ENCODE data around the gene SCFD1. TPM values are rescaled to one million over a fixed set of nuclear protein-coding genes. Genes with fewer than 3 reads are reported as not detected.

The SCFD1 gene
- total and polyA plus RNA-seq, 4 donors: 24.6 to 82.1 (median 52.6) TPM

- Histone ChIP-seq H3K27ac (ENCODE audit: low read depth in 1 of 2, low read length in 2 of 2) (no peak overlapping the region), H3K9ac (ENCODE audit: low read depth in 1 of 2, low read length in 2 of 2) (no peak overlapping the region), H3K4me1 (ENCODE audit: control insufficient read depth in 4 of 4, insufficient read depth in 4 of 4, low read length in 3 of 4) (no peaks in the 10 kb centered on the region), H3K9me3 (ENCODE audit: control insufficient read depth in 4 of 4, low read length in 3 of 4) (peaks cover 0 to 3% (median under 1%) of the 10 kb centered on the region in 4 donors), H3K4me3 (ENCODE audit: low read depth in 1 of 3, low read length in 3 of 3) (no peak overlapping the region), H3K27me3 (ENCODE audit: control insufficient read depth in 4 of 4, insufficient read depth in 4 of 4, low read length in 3 of 4) (no peaks in the 10 kb centered on the region), H3K36me3 (ENCODE audit: control insufficient read depth in 4 of 4, insufficient read depth in 3 of 4, low read depth in 1 of 4, low read length in 3 of 4) (no peaks in the 10 kb centered on the region)
- whole genome bisulfite sequencing: 64% methylated on average over 1 of the region's 1 CpG
- TF ChIP-seq JUND (IDR thresholded peaks at IDR 0.05) (no peak), SP1 (IDR thresholded peaks at IDR 0.05) (no peak), ZBTB33 (IDR thresholded peaks at IDR 0.05) (no peak), GABPA (IDR thresholded peaks at IDR 0.05 in 1 of 2, conservative IDR thresholded peaks at IDR 0.05 in 1 of 2) (no peak), HNF4A (conservative IDR thresholded peaks at IDR 0.05) (no peak), TAF1 (conservative IDR thresholded peaks at IDR 0.05) (no peak), YY1 (IDR thresholded peaks at IDR 0.05) (no peak)
- TF ChIP-seq, protein P1, sequence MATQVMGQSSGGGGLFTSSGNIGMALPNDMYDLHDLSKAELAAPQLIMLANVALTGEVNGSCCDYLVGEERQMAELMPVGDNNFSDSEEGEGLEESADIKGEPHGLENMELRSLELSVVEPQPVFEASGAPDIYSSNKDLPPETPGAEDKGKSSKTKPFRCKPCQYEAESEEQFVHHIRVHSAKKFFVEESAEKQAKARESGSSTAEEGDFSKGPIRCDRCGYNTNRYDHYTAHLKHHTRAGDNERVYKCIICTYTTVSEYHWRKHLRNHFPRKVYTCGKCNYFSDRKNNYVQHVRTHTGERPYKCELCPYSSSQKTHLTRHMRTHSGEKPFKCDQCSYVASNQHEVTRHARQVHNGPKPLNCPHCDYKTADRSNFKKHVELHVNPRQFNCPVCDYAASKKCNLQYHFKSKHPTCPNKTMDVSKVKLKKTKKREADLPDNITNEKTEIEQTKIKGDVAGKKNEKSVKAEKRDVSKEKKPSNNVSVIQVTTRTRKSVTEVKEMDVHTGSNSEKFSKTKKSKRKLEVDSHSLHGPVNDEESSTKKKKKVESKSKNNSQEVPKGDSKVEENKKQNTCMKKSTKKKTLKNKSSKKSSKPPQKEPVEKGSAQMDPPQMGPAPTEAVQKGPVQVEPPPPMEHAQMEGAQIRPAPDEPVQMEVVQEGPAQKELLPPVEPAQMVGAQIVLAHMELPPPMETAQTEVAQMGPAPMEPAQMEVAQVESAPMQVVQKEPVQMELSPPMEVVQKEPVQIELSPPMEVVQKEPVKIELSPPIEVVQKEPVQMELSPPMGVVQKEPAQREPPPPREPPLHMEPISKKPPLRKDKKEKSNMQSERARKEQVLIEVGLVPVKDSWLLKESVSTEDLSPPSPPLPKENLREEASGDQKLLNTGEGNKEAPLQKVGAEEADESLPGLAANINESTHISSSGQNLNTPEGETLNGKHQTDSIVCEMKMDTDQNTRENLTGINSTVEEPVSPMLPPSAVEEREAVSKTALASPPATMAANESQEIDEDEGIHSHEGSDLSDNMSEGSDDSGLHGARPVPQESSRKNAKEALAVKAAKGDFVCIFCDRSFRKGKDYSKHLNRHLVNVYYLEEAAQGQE (IDR thresholded peaks at IDR 0.05): no peak
- no peak for DNase-seq (ENCODE audit: low spot score)
These were observed 146.7 kb downstream of the SCFD1 start for GRCh38 chr14:30768791-30769190.

DNA sequence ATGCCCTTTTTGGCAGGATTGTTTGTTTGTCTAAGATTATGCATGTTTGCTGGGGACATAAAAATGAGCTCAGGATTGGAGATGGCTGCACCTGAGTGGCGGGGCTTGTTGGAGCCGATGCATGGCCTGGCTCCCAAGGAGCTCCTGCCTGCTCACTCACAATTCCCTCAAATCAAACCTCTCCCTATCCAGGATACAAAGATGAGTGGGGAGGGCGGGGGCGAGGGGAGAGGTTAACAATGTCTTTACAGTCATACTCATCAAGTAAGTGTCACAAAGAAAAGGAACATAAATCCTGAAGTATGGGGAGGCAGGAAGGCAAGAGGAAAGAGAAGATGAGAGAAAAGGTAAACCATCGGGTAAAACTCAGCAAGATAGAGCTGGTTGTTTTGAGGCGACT is 148.3 kb downstream of the SCFD1 start:
- Histone ChIP-seq H3K36me3 (ENCODE audit: control insufficient read depth in 4 of 4, insufficient read depth in 3 of 4, low read depth in 1 of 4, low read length in 3 of 4) (no peaks in the 10 kb centered on the region), H3K9ac (ENCODE audit: low read depth in 1 of 2, low read length in 2 of 2) (no peak overlapping the region), H3K27me3 (ENCODE audit: control insufficient read depth in 4 of 4, insufficient read depth in 4 of 4, low read length in 3 of 4) (no peaks in the 10 kb centered on the region), H3K4me1 (ENCODE audit: control insufficient read depth in 4 of 4, insufficient read depth in 4 of 4, low read length in 3 of 4) (no peaks in the 10 kb centered on the region), H3K9me3 (ENCODE audit: control insufficient read depth in 4 of 4, low read length in 3 of 4) (no peaks in the 10 kb centered on the region), H3K4me3 (ENCODE audit: low read depth in 1 of 3, low read length in 3 of 3) (no peak overlapping the region), H3K27ac (ENCODE audit: low read depth in 1 of 2, low read length in 2 of 2) (no peak overlapping the region)
- no peak for TF ChIP-seq RXRA (IDR thresholded peaks at IDR 0.05)
- TF ChIP-seq TAF1 (conservative IDR thresholded peaks at IDR 0.05): no peak
- TF ChIP-seq YY1 (IDR thresholded peaks at IDR 0.05): no peak
- TF ChIP-seq, protein P2, sequence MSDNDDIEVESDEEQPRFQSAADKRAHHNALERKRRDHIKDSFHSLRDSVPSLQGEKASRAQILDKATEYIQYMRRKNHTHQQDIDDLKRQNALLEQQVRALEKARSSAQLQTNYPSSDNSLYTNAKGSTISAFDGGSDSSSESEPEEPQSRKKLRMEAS (IDR thresholded peaks at IDR 0.05): no peak
- no peak for TF ChIP-seq RAD21 (IDR thresholded peaks at IDR 0.05)
- TF ChIP-seq, protein P1 (IDR thresholded peaks at IDR 0.05): no peak
- TF ChIP-seq FOXA2 (IDR thresholded peaks at IDR 0.05): no peak
- TF ChIP-seq SP1 (IDR thresholded peaks at IDR 0.05): no peak
- TF ChIP-seq GABPA (IDR thresholded peaks at IDR 0.05 in 1 of 2, conservative IDR thresholded peaks at IDR 0.05 in 1 of 2): no peak
- TF ChIP-seq CTCF (IDR thresholded peaks at IDR 0.05; ENCODE audit: low read depth, low read length, missing input control): no peak
- TF ChIP-seq EGR1 (IDR thresholded peaks at IDR 0.05; ENCODE audit: low read depth in 2 of 2): no peak
- no peak for TF ChIP-seq JUND (IDR thresholded peaks at IDR 0.05)
- no peak for TF ChIP-seq HNF4A (conservative IDR thresholded peaks at IDR 0.05)
- no peak for TF ChIP-seq FOXA1 (IDR thresholded peaks at IDR 0.05)
- TF ChIP-seq, protein P3, sequence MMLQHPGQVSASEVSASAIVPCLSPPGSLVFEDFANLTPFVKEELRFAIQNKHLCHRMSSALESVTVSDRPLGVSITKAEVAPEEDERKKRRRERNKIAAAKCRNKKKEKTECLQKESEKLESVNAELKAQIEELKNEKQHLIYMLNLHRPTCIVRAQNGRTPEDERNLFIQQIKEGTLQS (IDR thresholded peaks at IDR 0.05): no peak
- no peak for DNase-seq (ENCODE audit: low spot score)
- 80% methylated on average over 6 of the region's 6 CpGs for WGBS
